ENCODE data around the gene HMSD.

Gene HMSD

DNA sequence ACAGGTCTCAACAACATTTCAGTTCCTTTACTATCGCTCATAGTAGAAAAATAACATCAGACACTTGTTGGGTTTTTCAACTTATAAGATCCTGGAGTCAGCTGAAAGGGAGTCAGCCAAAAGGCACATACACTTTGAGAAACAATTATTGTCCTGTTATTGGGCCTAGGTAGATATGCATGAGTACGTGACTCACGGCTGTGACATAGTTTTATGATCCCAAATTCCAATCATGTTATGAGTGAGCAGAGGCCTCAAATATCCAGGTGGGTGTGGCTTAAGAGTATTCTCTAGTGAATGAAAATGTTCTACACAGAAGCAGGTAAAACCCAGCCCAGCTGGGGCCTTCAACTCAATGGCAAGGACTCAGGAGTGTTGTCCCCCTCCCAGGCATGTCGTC, 47.9 kb downstream of the HMSD start:
- no peak for DNase-seq

GRCh38 chr18:63997606-63998005, 48.5 kb downstream of the HMSD start:
- DNase-seq, result no peak

- no peak for DNase-seq
Measured at GRCh38 chr18:63999871-64000270, 50.8 kb downstream of the HMSD start.

- DNase-seq, result no peak
Measured at GRCh38 chr18:64002581-64002980, 53.5 kb downstream of the HMSD start.

GRCh38 chr18:64009305-64009704, 60.2 kb downstream of the HMSD start:
- DNase-seq, result no peak

Measured in NCI-H69 (cell line).